SK-N-SH treated with all-trans-retinoic acid at 6 μM for 48 hours (cell line): ENCODE measurements around the gene SLC22A1.

Source experiments
- ARNTL ChIP-seq: fragments of 450-650 bp; formaldehyde crosslinking; IDR thresholded peaks from 2 replicates; pipeline ENCODE4 v1.5.0; 2020; ENCODE audit warnings: low read depth, mild to moderate bottlenecking, moderate library complexity, borderline replicate concordance
- ESRRG ChIP-seq: fragments of 250-450 bp; sonication (Bioruptor Pico); IDR thresholded peaks from 2 replicates; pipeline ENCODE4 v1.6.1; 2021; ENCODE audit warnings: mild to moderate bottlenecking
- PPARA ChIP-seq: fragments of 250-450 bp; sonication (Bioruptor Pico); IDR thresholded peaks from 2 replicates; pipeline ENCODE4 v1.5.0; 2020; ENCODE audit warnings: mild to moderate bottlenecking, borderline replicate concordance
- RARB ChIP-seq: fragments of 250-450 bp; sonication (Bioruptor Pico); IDR thresholded peaks from 2 replicates; pipeline ENCODE4 v1.8.0; 2021; ENCODE audit warnings: mild to moderate bottlenecking, moderate library complexity
- SNAI2 ChIP-seq: fragments of 250-450 bp; sonication (Bioruptor Pico); IDR thresholded peaks from 2 replicates; pipeline ENCODE4 v1.5.0; 2020; ENCODE audit warnings: mild to moderate bottlenecking, moderate library complexity
- TOX ChIP-seq: fragments of 250-450 bp; sonication (Bioruptor Pico); IDR thresholded peaks from 2 replicates; pipeline ENCODE4 v1.8.0; 2021; ENCODE audit warnings: mild to moderate bottlenecking, moderate library complexity, borderline replicate concordance
- ZC3H10 ChIP-seq: fragments of 250-450 bp; sonication (Bioruptor Pico); IDR thresholded peaks from 2 replicates; pipeline ENCODE4 v1.5.1; 2021; ENCODE audit warnings: mild to moderate bottlenecking, moderate library complexity
- ZFP3 ChIP-seq: fragments of 250-450 bp; sonication (Bioruptor Pico); IDR thresholded peaks from 2 replicates; pipeline ENCODE4 v1.5.0; 2020; ENCODE audit warnings: mild to moderate bottlenecking, moderate library complexity
- ZNF565 ChIP-seq: fragments of 450-650 bp; formaldehyde crosslinking; conservative IDR thresholded peaks from 2 replicates; pipeline ENCODE4 v1.5.0; 2020; ENCODE audit warnings: low read depth, mild to moderate bottlenecking, moderate library complexity
- ZNF70 ChIP-seq: fragments of 450-650 bp; formaldehyde crosslinking; IDR thresholded peaks from 2 replicates; pipeline ENCODE4 v1.5.0; 2020; ENCODE audit warnings: mild to moderate bottlenecking, moderate library complexity
- ZNF8 ChIP-seq: fragments of 450-650 bp; formaldehyde crosslinking; IDR thresholded peaks from 2 replicates; pipeline ENCODE4 v1.5.0; 2020; ENCODE audit warnings: mild to moderate bottlenecking, moderate library complexity
- TF ChIP-seq, protein P1 (sequence below): fragments of 250-450 bp; sonication (Bioruptor Pico); IDR thresholded peaks from 2 replicates; pipeline ENCODE4 v1.5.0; 2020; ENCODE audit warnings: mild to moderate bottlenecking, moderate library complexity
- TF ChIP-seq, protein P2 (sequence below): fragments of 250-450 bp; sonication (Bioruptor Pico); IDR thresholded peaks from 2 replicates; pipeline ENCODE4 v1.8.0; 2020; ENCODE audit warnings: mild to moderate bottlenecking, moderate library complexity, borderline replicate concordance

DNA sequence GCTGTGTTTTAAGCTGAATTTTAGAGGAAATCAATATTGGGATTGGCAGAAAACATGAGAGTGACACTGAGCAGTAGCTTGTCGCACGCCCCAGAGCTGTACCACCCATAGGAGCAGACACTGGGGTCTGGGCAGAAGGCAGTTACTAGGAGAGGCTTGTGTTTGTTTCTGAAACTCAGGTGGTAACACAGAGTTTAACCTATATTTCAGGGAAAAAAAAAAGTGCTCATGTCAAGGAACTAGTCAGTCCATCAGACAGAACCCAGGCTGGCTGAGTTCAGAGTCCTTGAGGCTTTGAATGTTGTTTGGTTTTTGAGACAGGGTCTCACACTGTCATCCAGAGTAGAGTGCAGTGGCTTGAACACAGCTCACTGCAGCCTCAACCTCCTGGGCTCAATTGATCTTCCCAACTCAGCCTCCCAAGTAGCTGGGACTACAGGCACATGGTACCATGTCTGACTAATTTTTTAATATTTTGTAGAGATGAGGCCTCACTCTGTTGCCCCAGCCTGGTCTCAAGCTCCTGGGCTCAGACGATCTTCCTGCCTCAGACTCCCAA, 6.6 kb downstream of the SLC22A1 start:
- TF ChIP-seq ARNTL (CRISPR knock-in tag) (no peak), RARB (no peak), ESRRG (no peak), PPARA (CRISPR knock-in tag) (no peak), TOX (CRISPR knock-in tag) (no peak), ZNF70 (no peak), SNAI2 (CRISPR knock-in tag) (no peak), ZFP3 (CRISPR knock-in tag) (no peak), ZNF8 (no peak), ZC3H10 (CRISPR knock-in tag) (no peak), ZNF565 (CRISPR knock-in tag) (no peak)
- TF ChIP-seq, protein P1, sequence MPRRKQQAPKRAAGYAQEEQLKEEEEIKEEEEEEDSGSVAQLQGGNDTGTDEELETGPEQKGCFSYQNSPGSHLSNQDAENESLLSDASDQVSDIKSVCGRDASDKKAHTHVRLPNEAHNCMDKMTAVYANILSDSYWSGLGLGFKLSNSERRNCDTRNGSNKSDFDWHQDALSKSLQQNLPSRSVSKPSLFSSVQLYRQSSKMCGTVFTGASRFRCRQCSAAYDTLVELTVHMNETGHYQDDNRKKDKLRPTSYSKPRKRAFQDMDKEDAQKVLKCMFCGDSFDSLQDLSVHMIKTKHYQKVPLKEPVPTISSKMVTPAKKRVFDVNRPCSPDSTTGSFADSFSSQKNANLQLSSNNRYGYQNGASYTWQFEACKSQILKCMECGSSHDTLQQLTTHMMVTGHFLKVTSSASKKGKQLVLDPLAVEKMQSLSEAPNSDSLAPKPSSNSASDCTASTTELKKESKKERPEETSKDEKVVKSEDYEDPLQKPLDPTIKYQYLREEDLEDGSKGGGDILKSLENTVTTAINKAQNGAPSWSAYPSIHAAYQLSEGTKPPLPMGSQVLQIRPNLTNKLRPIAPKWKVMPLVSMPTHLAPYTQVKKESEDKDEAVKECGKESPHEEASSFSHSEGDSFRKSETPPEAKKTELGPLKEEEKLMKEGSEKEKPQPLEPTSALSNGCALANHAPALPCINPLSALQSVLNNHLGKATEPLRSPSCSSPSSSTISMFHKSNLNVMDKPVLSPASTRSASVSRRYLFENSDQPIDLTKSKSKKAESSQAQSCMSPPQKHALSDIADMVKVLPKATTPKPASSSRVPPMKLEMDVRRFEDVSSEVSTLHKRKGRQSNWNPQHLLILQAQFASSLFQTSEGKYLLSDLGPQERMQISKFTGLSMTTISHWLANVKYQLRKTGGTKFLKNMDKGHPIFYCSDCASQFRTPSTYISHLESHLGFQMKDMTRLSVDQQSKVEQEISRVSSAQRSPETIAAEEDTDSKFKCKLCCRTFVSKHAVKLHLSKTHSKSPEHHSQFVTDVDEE (CRISPR knock-in tag) = no peak
- TF ChIP-seq, protein P2, sequence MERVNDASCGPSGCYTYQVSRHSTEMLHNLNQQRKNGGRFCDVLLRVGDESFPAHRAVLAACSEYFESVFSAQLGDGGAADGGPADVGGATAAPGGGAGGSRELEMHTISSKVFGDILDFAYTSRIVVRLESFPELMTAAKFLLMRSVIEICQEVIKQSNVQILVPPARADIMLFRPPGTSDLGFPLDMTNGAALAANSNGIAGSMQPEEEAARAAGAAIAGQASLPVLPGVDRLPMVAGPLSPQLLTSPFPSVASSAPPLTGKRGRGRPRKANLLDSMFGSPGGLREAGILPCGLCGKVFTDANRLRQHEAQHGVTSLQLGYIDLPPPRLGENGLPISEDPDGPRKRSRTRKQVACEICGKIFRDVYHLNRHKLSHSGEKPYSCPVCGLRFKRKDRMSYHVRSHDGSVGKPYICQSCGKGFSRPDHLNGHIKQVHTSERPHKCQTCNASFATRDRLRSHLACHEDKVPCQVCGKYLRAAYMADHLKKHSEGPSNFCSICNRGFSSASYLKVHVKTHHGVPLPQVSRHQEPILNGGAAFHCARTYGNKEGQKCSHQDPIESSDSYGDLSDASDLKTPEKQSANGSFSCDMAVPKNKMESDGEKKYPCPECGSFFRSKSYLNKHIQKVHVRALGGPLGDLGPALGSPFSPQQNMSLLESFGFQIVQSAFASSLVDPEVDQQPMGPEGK (CRISPR knock-in tag) = no peak
